ENCODE measurements around the gene WDR88. TPM values are rescaled to one million over a fixed set of nuclear protein-coding genes. Genes with fewer than 3 reads are reported as not detected.
A peak's percentile ranks its signal among the peaks of the same experiment; 100 is the strongest.

WDR88 gene
- total and polyA plus RNA-seq, 2 of the 13 experiments (the other 11 are each of a cell fraction or from before 2014, with no cell fraction given) = not detected

- TF ChIP-seq RXRA (CRISPR knock-in tag; IDR thresholded peaks at IDR 0.05) (peak; percentile 36; the same call in 1 of the 2 replicates), ZC3H4 (CRISPR knock-in tag; IDR thresholded peaks at IDR 0.05; ENCODE audit: borderline replicate concordance) (no peak), HNF4G (IDR thresholded peaks at IDR 0.05; ENCODE audit: borderline replicate concordance, low read depth, low read length) (peak; percentile 62; the same call in 1 of the 2 replicates), HNF4G (CRISPR knock-in tag; IDR thresholded peaks at IDR 0.05; ENCODE audit: borderline replicate concordance, low read depth) (no peak), MED8 (CRISPR knock-in tag; IDR thresholded peaks at IDR 0.05; ENCODE audit: insufficient replicate concordance) (peak; percentile 25), AFF4 (CRISPR knock-in tag; IDR thresholded peaks at IDR 0.05) (no peak), XBP1 (CRISPR knock-in tag; IDR thresholded peaks at IDR 0.05) (no peak), ZNF598 (CRISPR knock-in tag; IDR thresholded peaks at IDR 0.05; ENCODE audit: borderline replicate concordance) (no peak), GATAD2A (CRISPR knock-in tag; IDR thresholded peaks at IDR 0.05) (no peak), ZNF772 (CRISPR knock-in tag; IDR thresholded peaks at IDR 0.05) (no peak), TBX3 (IDR thresholded peaks at IDR 0.05; ENCODE audit: borderline replicate concordance) (no peak), PHF5A (CRISPR knock-in tag; IDR thresholded peaks at IDR 0.05; ENCODE audit: low read depth, unreplicated experiment) (no peak), ZNF788 (CRISPR knock-in tag; IDR thresholded peaks at IDR 0.05; ENCODE audit: borderline replicate concordance) (no peak), HNRNPL (IDR thresholded peaks at IDR 0.05; ENCODE audit: low read depth, low read length) (0 out of 2 replicates have a peak, but pooled peaks have one; percentile 27), STAG1 (CRISPR knock-in tag; IDR thresholded peaks at IDR 0.05) (peak; percentile 31), NR2C2 (CRISPR knock-in tag; IDR thresholded peaks at IDR 0.05; ENCODE audit: borderline replicate concordance) (no peak)
- TF ChIP-seq, protein P1, sequence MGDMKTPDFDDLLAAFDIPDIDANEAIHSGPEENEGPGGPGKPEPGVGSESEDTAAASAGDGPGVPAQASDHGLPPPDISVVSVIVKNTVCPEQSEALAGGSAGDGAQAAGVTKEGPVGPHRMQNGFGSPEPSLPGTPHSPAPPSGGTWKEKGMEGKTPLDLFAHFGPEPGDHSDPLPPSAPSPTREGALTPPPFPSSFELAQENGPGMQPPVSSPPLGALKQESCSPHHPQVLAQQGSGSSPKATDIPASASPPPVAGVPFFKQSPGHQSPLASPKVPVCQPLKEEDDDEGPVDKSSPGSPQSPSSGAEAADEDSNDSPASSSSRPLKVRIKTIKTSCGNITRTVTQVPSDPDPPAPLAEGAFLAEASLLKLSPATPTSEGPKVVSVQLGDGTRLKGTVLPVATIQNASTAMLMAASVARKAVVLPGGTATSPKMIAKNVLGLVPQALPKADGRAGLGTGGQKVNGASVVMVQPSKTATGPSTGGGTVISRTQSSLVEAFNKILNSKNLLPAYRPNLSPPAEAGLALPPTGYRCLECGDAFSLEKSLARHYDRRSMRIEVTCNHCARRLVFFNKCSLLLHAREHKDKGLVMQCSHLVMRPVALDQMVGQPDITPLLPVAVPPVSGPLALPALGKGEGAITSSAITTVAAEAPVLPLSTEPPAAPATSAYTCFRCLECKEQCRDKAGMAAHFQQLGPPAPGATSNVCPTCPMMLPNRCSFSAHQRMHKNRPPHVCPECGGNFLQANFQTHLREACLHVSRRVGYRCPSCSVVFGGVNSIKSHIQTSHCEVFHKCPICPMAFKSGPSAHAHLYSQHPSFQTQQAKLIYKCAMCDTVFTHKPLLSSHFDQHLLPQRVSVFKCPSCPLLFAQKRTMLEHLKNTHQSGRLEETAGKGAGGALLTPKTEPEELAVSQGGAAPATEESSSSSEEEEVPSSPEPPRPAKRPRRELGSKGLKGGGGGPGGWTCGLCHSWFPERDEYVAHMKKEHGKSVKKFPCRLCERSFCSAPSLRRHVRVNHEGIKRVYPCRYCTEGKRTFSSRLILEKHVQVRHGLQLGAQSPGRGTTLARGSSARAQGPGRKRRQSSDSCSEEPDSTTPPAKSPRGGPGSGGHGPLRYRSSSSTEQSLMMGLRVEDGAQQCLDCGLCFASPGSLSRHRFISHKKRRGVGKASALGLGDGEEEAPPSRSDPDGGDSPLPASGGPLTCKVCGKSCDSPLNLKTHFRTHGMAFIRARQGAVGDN (CRISPR knock-in tag; IDR thresholded peaks at IDR 0.05) = peak; percentile 39; the same call in 1 of the 2 replicates
- TF ChIP-seq, protein P2, sequence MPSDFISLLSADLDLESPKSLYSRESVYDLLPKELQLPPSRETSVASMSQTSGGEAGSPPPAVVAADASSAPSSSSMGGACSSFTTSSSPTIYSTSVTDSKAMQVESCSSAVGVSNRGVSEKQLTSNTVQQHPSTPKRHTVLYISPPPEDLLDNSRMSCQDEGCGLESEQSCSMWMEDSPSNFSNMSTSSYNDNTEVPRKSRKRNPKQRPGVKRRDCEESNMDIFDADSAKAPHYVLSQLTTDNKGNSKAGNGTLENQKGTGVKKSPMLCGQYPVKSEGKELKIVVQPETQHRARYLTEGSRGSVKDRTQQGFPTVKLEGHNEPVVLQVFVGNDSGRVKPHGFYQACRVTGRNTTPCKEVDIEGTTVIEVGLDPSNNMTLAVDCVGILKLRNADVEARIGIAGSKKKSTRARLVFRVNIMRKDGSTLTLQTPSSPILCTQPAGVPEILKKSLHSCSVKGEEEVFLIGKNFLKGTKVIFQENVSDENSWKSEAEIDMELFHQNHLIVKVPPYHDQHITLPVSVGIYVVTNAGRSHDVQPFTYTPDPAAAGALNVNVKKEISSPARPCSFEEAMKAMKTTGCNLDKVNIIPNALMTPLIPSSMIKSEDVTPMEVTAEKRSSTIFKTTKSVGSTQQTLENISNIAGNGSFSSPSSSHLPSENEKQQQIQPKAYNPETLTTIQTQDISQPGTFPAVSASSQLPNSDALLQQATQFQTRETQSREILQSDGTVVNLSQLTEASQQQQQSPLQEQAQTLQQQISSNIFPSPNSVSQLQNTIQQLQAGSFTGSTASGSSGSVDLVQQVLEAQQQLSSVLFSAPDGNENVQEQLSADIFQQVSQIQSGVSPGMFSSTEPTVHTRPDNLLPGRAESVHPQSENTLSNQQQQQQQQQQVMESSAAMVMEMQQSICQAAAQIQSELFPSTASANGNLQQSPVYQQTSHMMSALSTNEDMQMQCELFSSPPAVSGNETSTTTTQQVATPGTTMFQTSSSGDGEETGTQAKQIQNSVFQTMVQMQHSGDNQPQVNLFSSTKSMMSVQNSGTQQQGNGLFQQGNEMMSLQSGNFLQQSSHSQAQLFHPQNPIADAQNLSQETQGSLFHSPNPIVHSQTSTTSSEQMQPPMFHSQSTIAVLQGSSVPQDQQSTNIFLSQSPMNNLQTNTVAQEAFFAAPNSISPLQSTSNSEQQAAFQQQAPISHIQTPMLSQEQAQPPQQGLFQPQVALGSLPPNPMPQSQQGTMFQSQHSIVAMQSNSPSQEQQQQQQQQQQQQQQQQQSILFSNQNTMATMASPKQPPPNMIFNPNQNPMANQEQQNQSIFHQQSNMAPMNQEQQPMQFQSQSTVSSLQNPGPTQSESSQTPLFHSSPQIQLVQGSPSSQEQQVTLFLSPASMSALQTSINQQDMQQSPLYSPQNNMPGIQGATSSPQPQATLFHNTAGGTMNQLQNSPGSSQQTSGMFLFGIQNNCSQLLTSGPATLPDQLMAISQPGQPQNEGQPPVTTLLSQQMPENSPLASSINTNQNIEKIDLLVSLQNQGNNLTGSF (CRISPR knock-in tag; IDR thresholded peaks at IDR 0.05) = no peak
Observed at GRCh38 chr19:33132425-33132824, 511 bp downstream of the WDR88 start (continued).
